K562 (cell line): ENCODE data around the gene SLC35A2. TPM values are rescaled to one million over a fixed set of nuclear protein-coding genes. Genes with fewer than 3 reads are reported as not detected.
A peak's percentile ranks its signal among the peaks of the same experiment; 100 is the strongest.

Experiments used
- ADNP ChIP-seq: fragments of 200-800 bp; sonication (Bioruptor generic); IDR thresholded peaks from 2 replicates; pipeline ENCODE4 v1.6.1; 2016; ENCODE audit warnings: missing genetic modification characterization, missing compliant biosample characterization
- ARID2 ChIP-seq: fragments of 450-650 bp; IDR thresholded peaks from 2 replicates; pipeline ENCODE4 v1.6.1; 2017; ENCODE audit warnings: antibody characterized with exemption, mild to moderate bottlenecking
- CHCHD3 ChIP-seq: fragments of 250-450 bp; sonication (Bioruptor Pico); IDR thresholded peaks from 2 replicates; pipeline ENCODE4 v2.1.2; 2022; ENCODE audit warnings: mild to moderate bottlenecking
- DNMT1 ChIP-seq: fragments of 450-650 bp; IDR thresholded peaks from 2 replicates; pipeline ENCODE4 v1.6.1; 2016; ENCODE audit warnings: antibody characterized with exemption, mild to moderate bottlenecking
- FOSL1 ChIP-seq: fragments of 200-800 bp; sonication (Bioruptor generic); conservative IDR thresholded peaks from 2 replicates; pipeline ENCODE4 v1.6.1; 2016; ENCODE audit warnings: missing genetic modification characterization, missing compliant biosample characterization
- GABPA ChIP-seq: fragments of 200-800 bp; sonication (Bioruptor generic); conservative IDR thresholded peaks from 2 replicates; pipeline ENCODE4 v1.6.1; 2016; ENCODE audit warnings: low read depth, missing genetic modification characterization, missing compliant biosample characterization
- GATAD2A ChIP-seq: fragments of 450-650 bp; IDR thresholded peaks from 2 replicates; pipeline ENCODE4 v1.6.1; 2017
- KDM1A ChIP-seq, 2 experiments: fragments of 450-650 bp; IDR thresholded peaks; 2 replicates each; pipeline ENCODE4 v1.6.1; 2016; ENCODE audit warnings: mild to moderate bottlenecking in 2 of 2
- L3MBTL2 ChIP-seq: fragments of 450-650 bp; IDR thresholded peaks from 2 replicates; pipeline ENCODE4 v1.6.1; 2016; ENCODE audit warnings: mild to moderate bottlenecking, moderate library complexity
- MBD2 ChIP-seq: sonication (generic); IDR thresholded peaks from 2 replicates; pipeline ENCODE4 v1.6.1; 2016; ENCODE audit warnings: low read depth, borderline replicate concordance
- MEF2A ChIP-seq: IDR thresholded peaks from 2 replicates; pipeline ENCODE4 v1.6.1; 2011; ENCODE audit warnings: low read depth, mild to moderate bottlenecking, low read length, moderate library complexity; ENCODE audit not compliant: control insufficient read depth
- MXI1 ChIP-seq: IDR thresholded peaks from 2 replicates; pipeline ENCODE4 v1.6.1; 2011; ENCODE audit warnings: low read depth, mild to moderate bottlenecking, improper control_type of control experiment, low read length
- NCOA6 ChIP-seq: fragments of 450-650 bp; IDR thresholded peaks from 2 replicates; pipeline ENCODE4 v1.6.1; 2017; ENCODE audit warnings: mild to moderate bottlenecking
- SAFB ChIP-seq: fragments of 200-400 bp; formaldehyde crosslinking; IDR thresholded peaks from 2 replicates; pipeline ENCODE4 v1.6.1; 2017; ENCODE audit warnings: low read depth, low read length, borderline replicate concordance
- SMAD4 ChIP-seq: fragments of 250-450 bp; sonication (Bioruptor Pico); conservative IDR thresholded peaks from 2 replicates; pipeline ENCODE4 v1.8.0; 2021; ENCODE audit warnings: inconsistent platforms, mild to moderate bottlenecking, moderate library complexity
- SMARCC2 ChIP-seq: fragments of 450-650 bp; IDR thresholded peaks from 2 replicates; pipeline ENCODE4 v1.6.1; 2017; ENCODE audit warnings: antibody characterized with exemption, moderate library complexity, mild to moderate bottlenecking, low read depth
- SP1 ChIP-seq: sonication (generic); formaldehyde crosslinking; IDR thresholded peaks from 2 replicates; pipeline ENCODE4 v1.8.1; 2022; ENCODE audit warnings: mild to moderate bottlenecking, missing genetic modification reagents
- THRAP3 ChIP-seq: fragments of 450-650 bp; IDR thresholded peaks from 2 replicates; pipeline ENCODE4 v1.6.1; 2016; ENCODE audit warnings: mild to moderate bottlenecking, inconsistent platforms, borderline replicate concordance
- YY1 ChIP-seq, 3 experiments: IDR thresholded peaks; 2 replicates each; pipeline ENCODE4 v1.6.1; 2011; ENCODE audit warnings: low read length in 2 of 3, mild to moderate bottlenecking in 2 of 3, moderate library complexity in 2 of 3, borderline replicate concordance in 1 of 3, control low read depth in 1 of 3, low read depth in 1 of 3; ENCODE audit not compliant: insufficient read depth in 3 of 3, insufficient replicate concordance in 2 of 3, control insufficient read depth in 1 of 3, insufficient read length in 1 of 3; ENCODE audit errors: extremely low read depth in 1 of 3
- polyA plus RNA-seq, 8 experiments: library from polyadenylated mRNA; depleted of rRNA in 4 of 8; stranded (reverse) in 5 of 8; unstranded in 3 of 8; fragments of >200 nt; fragmentation: Nextera tagmentation in 2 of 8; fragmentation: Illumina TruSeq in 1 of 8; extraction: Ambion mirVana in 2 of 8; extraction: Trizol in 1 of 8; gene quantifications; 2 replicates each; pipeline versions ENCODE4 v1.2.1 to v1.2.3, GENCODE V29; 2011 to 2014; ENCODE audit warnings: inconsistent platforms in 1 of 8, missing spikeins in 1 of 8
- total RNA-seq, 7 experiments: library from RNA; depleted of rRNA in 6 of 7; stranded (reverse); fragments of >200 nt in 6 of 7; fragmentation: Illumina TruSeq in 2 of 7; extraction: Trizol in 2 of 7; gene quantifications; 2 replicates each; pipeline versions ENCODE4 v1.2.1 to v1.2.3, GENCODE V29; 2011 to 2021; ENCODE audit warnings: low replicate concordance in 1 of 7
- TF ChIP-seq, protein P1 (sequence below): sonication (generic); formaldehyde crosslinking; IDR thresholded peaks from 2 replicates; pipeline ENCODE4 v1.9.0; 2022; ENCODE audit warnings: mild to moderate bottlenecking, missing genetic modification reagents
- TF ChIP-seq, protein P2 (sequence below): fragments of 450-650 bp; conservative IDR thresholded peaks from 2 replicates; pipeline ENCODE4 v1.6.1; 2016; ENCODE audit warnings: missing genetic modification characterization, low read depth, mild to moderate bottlenecking, control low read depth, missing compliant biosample characterization
- TF ChIP-seq, protein P3 (sequence below): fragments of 250-450 bp; sonication (Bioruptor Pico); IDR thresholded peaks from 2 replicates; pipeline ENCODE4 v1.4.0; 2020
- TF ChIP-seq, protein P4 (sequence below): fragments of 200-400 bp; formaldehyde crosslinking; IDR thresholded peaks from 2 replicates; pipeline ENCODE4 v1.6.1; 2017; ENCODE audit warnings: mild to moderate bottlenecking, low read depth, low read length, moderate library complexity
- TF ChIP-seq, protein P5 (sequence below): fragments of 250-450 bp; sonication (Bioruptor Pico); IDR thresholded peaks from 2 replicates; pipeline ENCODE4 v1.8.0; 2021; ENCODE audit warnings: mild to moderate bottlenecking, moderate library complexity

SLC35A2 gene
- total and polyA plus RNA-seq, 9 of the 15 experiments (the other 6 are each of a cell fraction or from before 2014, with no cell fraction given), result 3.3 to 38.9 (median 20.0) TPM

DNA sequence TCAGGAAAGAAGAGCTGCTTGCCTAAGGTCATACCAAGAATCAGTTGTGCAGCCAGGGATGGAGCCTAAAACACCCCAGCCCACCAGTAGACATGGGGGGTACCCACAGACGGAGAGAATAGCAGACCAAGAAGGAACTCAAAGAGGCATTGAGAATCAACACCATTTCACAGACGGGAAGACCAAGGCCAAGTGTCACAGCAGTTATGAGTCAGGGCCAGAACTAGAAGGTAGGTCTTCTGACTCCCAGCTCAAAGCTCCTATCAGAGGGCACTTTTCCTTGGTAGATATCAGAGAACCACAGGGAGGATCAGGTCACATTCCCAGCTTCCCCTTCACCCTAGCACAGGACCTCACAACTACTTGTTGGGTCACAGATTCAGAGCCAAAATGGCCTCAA, 31.4 kb upstream of the SLC35A2 start (continued):
- TF ChIP-seq, protein P1, sequence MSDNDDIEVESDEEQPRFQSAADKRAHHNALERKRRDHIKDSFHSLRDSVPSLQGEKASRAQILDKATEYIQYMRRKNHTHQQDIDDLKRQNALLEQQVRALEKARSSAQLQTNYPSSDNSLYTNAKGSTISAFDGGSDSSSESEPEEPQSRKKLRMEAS (CRISPR knock-in tag), result no peak
- TF ChIP-seq ARID2 (no peak), SMARCC2 (no peak), L3MBTL2 (no peak), SP1 (CRISPR knock-in tag) (no peak), THRAP3 (no peak), FOSL1 (tag) (peak; percentile 46), GABPA (tag) (no peak), SMAD4 (CRISPR knock-in tag) (no peak), MEF2A (no peak), NCOA6 (no peak), CHCHD3 (CRISPR knock-in tag) (no peak), ADNP (tag) (peak; percentile 75; the same call in 1 of the 2 replicates), YY1 (IDR thresholded peaks at IDR 0.05; ENCODE audit: borderline replicate concordance in 1 of 3, control insufficient read depth in 1 of 3, extremely low read depth in 1 of 3, insufficient read depth in 3 of 3, insufficient read length in 1 of 3, insufficient replicate concordance in 2 of 3, low read depth in 1 of 3, low read length in 2 of 3) (no peak), SAFB (no peak), GATAD2A (no peak), DNMT1 (no peak), MBD2 (no peak), MXI1 (no peak), KDM1A (IDR thresholded peaks at IDR 0.05) (peak; percentile 70 to 88)
- TF ChIP-seq, protein P2, sequence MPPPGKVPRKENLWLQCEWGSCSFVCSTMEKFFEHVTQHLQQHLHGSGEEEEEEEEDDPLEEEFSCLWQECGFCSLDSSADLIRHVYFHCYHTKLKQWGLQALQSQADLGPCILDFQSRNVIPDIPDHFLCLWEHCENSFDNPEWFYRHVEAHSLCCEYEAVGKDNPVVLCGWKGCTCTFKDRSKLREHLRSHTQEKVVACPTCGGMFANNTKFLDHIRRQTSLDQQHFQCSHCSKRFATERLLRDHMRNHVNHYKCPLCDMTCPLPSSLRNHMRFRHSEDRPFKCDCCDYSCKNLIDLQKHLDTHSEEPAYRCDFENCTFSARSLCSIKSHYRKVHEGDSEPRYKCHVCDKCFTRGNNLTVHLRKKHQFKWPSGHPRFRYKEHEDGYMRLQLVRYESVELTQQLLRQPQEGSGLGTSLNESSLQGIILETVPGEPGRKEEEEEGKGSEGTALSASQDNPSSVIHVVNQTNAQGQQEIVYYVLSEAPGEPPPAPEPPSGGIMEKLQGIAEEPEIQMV, result no peak
- TF ChIP-seq, protein P3, sequence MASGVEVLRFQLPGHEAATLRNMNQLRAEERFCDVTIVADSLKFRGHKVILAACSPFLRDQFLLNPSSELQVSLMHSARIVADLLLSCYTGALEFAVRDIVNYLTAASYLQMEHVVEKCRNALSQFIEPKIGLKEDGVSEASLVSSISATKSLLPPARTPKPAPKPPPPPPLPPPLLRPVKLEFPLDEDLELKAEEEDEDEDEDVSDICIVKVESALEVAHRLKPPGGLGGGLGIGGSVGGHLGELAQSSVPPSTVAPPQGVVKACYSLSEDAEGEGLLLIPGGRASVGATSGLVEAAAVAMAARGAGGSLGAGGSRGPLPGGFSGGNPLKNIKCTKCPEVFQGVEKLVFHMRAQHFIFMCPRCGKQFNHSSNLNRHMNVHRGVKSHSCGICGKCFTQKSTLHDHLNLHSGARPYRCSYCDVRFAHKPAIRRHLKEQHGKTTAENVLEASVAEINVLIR (CRISPR knock-in tag), result no peak
- TF ChIP-seq, protein P4, sequence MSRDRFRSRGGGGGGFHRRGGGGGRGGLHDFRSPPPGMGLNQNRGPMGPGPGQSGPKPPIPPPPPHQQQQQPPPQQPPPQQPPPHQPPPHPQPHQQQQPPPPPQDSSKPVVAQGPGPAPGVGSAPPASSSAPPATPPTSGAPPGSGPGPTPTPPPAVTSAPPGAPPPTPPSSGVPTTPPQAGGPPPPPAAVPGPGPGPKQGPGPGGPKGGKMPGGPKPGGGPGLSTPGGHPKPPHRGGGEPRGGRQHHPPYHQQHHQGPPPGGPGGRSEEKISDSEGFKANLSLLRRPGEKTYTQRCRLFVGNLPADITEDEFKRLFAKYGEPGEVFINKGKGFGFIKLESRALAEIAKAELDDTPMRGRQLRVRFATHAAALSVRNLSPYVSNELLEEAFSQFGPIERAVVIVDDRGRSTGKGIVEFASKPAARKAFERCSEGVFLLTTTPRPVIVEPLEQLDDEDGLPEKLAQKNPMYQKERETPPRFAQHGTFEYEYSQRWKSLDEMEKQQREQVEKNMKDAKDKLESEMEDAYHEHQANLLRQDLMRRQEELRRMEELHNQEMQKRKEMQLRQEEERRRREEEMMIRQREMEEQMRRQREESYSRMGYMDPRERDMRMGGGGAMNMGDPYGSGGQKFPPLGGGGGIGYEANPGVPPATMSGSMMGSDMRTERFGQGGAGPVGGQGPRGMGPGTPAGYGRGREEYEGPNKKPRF, result no peak
- TF ChIP-seq, protein P5, sequence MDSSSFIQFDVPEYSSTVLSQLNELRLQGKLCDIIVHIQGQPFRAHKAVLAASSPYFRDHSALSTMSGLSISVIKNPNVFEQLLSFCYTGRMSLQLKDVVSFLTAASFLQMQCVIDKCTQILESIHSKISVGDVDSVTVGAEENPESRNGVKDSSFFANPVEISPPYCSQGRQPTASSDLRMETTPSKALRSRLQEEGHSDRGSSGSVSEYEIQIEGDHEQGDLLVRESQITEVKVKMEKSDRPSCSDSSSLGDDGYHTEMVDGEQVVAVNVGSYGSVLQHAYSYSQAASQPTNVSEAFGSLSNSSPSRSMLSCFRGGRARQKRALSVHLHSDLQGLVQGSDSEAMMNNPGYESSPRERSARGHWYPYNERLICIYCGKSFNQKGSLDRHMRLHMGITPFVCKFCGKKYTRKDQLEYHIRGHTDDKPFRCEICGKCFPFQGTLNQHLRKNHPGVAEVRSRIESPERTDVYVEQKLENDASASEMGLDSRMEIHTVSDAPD, result no peak
